Liver (tissue), 3 donors: Measurements from ENCODE around the gene MYH14.

Source experiments
- CTCF ChIP-seq: fragments of 150-350 bp; IDR thresholded peaks from 2 replicates; pipeline ENCODE4 v1.5.1; 2017; ENCODE audit warnings: improper control_type of control experiment, low read depth, low read length; ENCODE audit not compliant: missing input control
- FOXA1 ChIP-seq: IDR thresholded peaks from 2 replicates; pipeline ENCODE4 v1.6.1; 2016; ENCODE audit warnings: antibody characterized with exemption
- MAX ChIP-seq: IDR thresholded peaks from 2 replicates; pipeline ENCODE4 v1.6.1; 2016; ENCODE audit warnings: antibody characterized with exemption
- RAD21 ChIP-seq, 2 donors: IDR thresholded peaks; 2 replicates each; pipeline ENCODE4 v1.6.1; 2016; ENCODE audit warnings: antibody characterized with exemption in 2 of 2, mild to moderate bottlenecking in 2 of 2
- REST ChIP-seq: IDR thresholded peaks from 2 replicates; pipeline ENCODE4 v1.6.1; 2016; ENCODE audit warnings: antibody characterized with exemption, mild to moderate bottlenecking
- SP1 ChIP-seq: IDR thresholded peaks from 2 replicates; pipeline ENCODE4 v1.6.1; 2018; ENCODE audit warnings: antibody characterized with exemption, mild to moderate bottlenecking
- TAF1 ChIP-seq: conservative IDR thresholded peaks from 2 replicates; pipeline ENCODE4 v1.6.1; 2016; ENCODE audit warnings: antibody characterized with exemption, mild to moderate bottlenecking
- ZBTB33 ChIP-seq: IDR thresholded peaks from 2 replicates; pipeline ENCODE4 v1.6.1; 2016; ENCODE audit warnings: antibody characterized with exemption
- TF ChIP-seq, protein P1 (sequence below): IDR thresholded peaks from 2 replicates; pipeline ENCODE4 v1.6.1; 2016; ENCODE audit warnings: antibody characterized with exemption
- donor health status: healthy.
- donor health status: healthy.

GRCh38 chr19:50285833-50286232, 82.4 kb downstream of the MYH14 start:
- TF ChIP-seq SP1 (no peak), CTCF (no peak), TAF1 (no peak), MAX (no peak), REST (no peak), RAD21 (IDR thresholded peaks at IDR 0.05) (no peak), FOXA1 (no peak), ZBTB33 (no peak)
- TF ChIP-seq, protein P1, sequence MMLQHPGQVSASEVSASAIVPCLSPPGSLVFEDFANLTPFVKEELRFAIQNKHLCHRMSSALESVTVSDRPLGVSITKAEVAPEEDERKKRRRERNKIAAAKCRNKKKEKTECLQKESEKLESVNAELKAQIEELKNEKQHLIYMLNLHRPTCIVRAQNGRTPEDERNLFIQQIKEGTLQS, result no peak
